HepG2 (cell line): ENCODE results near the gene ITGB1. TPM values are rescaled to one million over a fixed set of nuclear protein-coding genes. Genes with fewer than 3 reads are reported as not detected.

Source experiments
- AKAP8 ChIP-seq: sonication (generic); formaldehyde crosslinking; IDR thresholded peaks from 2 replicates; pipeline ENCODE4 v1.5.1; 2020; ENCODE audit warnings: mild to moderate bottlenecking, missing genetic modification reagents
- ATF2 ChIP-seq: sonication (generic); formaldehyde crosslinking; IDR thresholded peaks from 2 replicates; pipeline ENCODE4 v1.4.0; 2020; ENCODE audit warnings: missing genetic modification reagents
- CREBL2 ChIP-seq: sonication (generic); formaldehyde crosslinking; IDR thresholded peaks from 2 replicates; pipeline ENCODE4 v1.8.1; 2023; ENCODE audit warnings: missing genetic modification reagents, mild to moderate bottlenecking, borderline replicate concordance
- FOXA3 ChIP-seq: IDR thresholded peaks from 2 replicates; pipeline ENCODE4 v1.6.1; 2016; ENCODE audit warnings: missing genetic modification reagents, missing compliant biosample characterization
- NFIC ChIP-seq: IDR thresholded peaks from 2 replicates; pipeline ENCODE4 v1.6.1; 2012; ENCODE audit warnings: mild to moderate bottlenecking, low read length, inconsistent platforms
- NFKB2 ChIP-seq: sonication (generic); formaldehyde crosslinking; IDR thresholded peaks from 2 replicates; pipeline ENCODE4 v1.4.0; 2020; ENCODE audit warnings: missing genetic modification reagents, borderline replicate concordance
- PHF8 ChIP-seq: sonication (generic); formaldehyde crosslinking; IDR thresholded peaks from 2 replicates; pipeline ENCODE4 v1.5.0; 2020; ENCODE audit warnings: missing genetic modification reagents
- THAP9 ChIP-seq: sonication (generic); formaldehyde crosslinking; IDR thresholded peaks from 2 replicates; pipeline ENCODE4; 2020; ENCODE audit warnings: missing genetic modification reagents, mild to moderate bottlenecking, borderline replicate concordance
- TMF1 ChIP-seq: sonication (generic); formaldehyde crosslinking; IDR thresholded peaks from 2 replicates; pipeline ENCODE4 v1.8.1; 2022; ENCODE audit warnings: low read depth, missing genetic modification reagents
- TSC22D2 ChIP-seq: sonication (generic); formaldehyde crosslinking; IDR thresholded peaks from 2 replicates; pipeline ENCODE4 v1.5.1; 2020; ENCODE audit warnings: missing genetic modification reagents, mild to moderate bottlenecking, borderline replicate concordance
- U2AF1 ChIP-seq: fragments of 200-400 bp; formaldehyde crosslinking; optimal IDR thresholded peaks from 2 replicates; pipeline ENCODE3; 2017; ENCODE audit warnings: mild to moderate bottlenecking, low read depth, low read length
- ZBTB33 ChIP-seq: sonication (generic); formaldehyde crosslinking; IDR thresholded peaks from 2 replicates; pipeline ENCODE4 v1.4.0; 2020; ENCODE audit warnings: missing genetic modification reagents
- ZMYM3 ChIP-seq: sonication (generic); formaldehyde crosslinking; IDR thresholded peaks from 2 replicates; pipeline ENCODE4 v1.5.1; 2020; ENCODE audit warnings: mild to moderate bottlenecking, missing genetic modification reagents
- ZNF556 ChIP-seq: sonication (generic); formaldehyde crosslinking; IDR thresholded peaks from 2 replicates; pipeline ENCODE4 v1.4.0; 2020; ENCODE audit warnings: mild to moderate bottlenecking, missing genetic modification reagents, borderline replicate concordance
- polyA plus RNA-seq, 8 experiments: library from polyadenylated mRNA; depleted of rRNA in 3 of 8; stranded (reverse) in 7 of 8; unstranded in 1 of 8; fragments of >200 nt; fragmentation: Illumina TruSeq in 4 of 8; extraction: Trizol in 4 of 8; gene quantifications; 2 replicates each; pipeline versions ENCODE4 v1.2.1 to v1.2.3, GENCODE V29; 2011 to 2016; ENCODE audit warnings: low read depth in 4 of 8, missing spikeins in 1 of 8, mixed read lengths in 1 of 8; ENCODE audit not compliant: insufficient read depth in 1 of 8
- total RNA-seq, 5 experiments: library from RNA; depleted of rRNA; stranded (reverse); fragments of >200 nt; fragmentation: Illumina TruSeq; extraction: Trizol; gene quantifications; 2 replicates each; pipeline ENCODE4 v1.2.3, GENCODE V29; 2016; ENCODE audit warnings: low read depth in 1 of 5
- TF ChIP-seq, protein P1 (sequence below): sonication (generic); formaldehyde crosslinking; IDR thresholded peaks from 2 replicates; pipeline ENCODE4 v1.4.0; 2020; ENCODE audit warnings: missing genetic modification reagents
- TF ChIP-seq, protein P2 (sequence below): sonication (generic); formaldehyde crosslinking; IDR thresholded peaks from 2 replicates; pipeline ENCODE4 v1.4.0; 2020; ENCODE audit warnings: mild to moderate bottlenecking, missing genetic modification reagents

Gene ITGB1
- total and polyA plus RNA-seq, 2 of the 13 experiments (the other 11 are each of a cell fraction or from before 2014, with no cell fraction given) = 190 to 204 TPM

- TF ChIP-seq CREBL2 (CRISPR knock-in tag) = no peak
- TF ChIP-seq U2AF1 = peak; percentile 22
- 0 out of 2 replicates have a peak, but pooled peaks have one; percentile 27 for TF ChIP-seq TSC22D2
- TF ChIP-seq, protein P1, sequence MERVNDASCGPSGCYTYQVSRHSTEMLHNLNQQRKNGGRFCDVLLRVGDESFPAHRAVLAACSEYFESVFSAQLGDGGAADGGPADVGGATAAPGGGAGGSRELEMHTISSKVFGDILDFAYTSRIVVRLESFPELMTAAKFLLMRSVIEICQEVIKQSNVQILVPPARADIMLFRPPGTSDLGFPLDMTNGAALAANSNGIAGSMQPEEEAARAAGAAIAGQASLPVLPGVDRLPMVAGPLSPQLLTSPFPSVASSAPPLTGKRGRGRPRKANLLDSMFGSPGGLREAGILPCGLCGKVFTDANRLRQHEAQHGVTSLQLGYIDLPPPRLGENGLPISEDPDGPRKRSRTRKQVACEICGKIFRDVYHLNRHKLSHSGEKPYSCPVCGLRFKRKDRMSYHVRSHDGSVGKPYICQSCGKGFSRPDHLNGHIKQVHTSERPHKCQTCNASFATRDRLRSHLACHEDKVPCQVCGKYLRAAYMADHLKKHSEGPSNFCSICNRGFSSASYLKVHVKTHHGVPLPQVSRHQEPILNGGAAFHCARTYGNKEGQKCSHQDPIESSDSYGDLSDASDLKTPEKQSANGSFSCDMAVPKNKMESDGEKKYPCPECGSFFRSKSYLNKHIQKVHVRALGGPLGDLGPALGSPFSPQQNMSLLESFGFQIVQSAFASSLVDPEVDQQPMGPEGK (CRISPR knock-in tag) = peak; percentile 68
- TF ChIP-seq, protein P2, sequence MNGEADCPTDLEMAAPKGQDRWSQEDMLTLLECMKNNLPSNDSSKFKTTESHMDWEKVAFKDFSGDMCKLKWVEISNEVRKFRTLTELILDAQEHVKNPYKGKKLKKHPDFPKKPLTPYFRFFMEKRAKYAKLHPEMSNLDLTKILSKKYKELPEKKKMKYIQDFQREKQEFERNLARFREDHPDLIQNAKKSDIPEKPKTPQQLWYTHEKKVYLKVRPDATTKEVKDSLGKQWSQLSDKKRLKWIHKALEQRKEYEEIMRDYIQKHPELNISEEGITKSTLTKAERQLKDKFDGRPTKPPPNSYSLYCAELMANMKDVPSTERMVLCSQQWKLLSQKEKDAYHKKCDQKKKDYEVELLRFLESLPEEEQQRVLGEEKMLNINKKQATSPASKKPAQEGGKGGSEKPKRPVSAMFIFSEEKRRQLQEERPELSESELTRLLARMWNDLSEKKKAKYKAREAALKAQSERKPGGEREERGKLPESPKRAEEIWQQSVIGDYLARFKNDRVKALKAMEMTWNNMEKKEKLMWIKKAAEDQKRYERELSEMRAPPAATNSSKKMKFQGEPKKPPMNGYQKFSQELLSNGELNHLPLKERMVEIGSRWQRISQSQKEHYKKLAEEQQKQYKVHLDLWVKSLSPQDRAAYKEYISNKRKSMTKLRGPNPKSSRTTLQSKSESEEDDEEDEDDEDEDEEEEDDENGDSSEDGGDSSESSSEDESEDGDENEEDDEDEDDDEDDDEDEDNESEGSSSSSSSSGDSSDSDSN (CRISPR knock-in tag) = peak; percentile 82
- peak; percentile 56 for TF ChIP-seq FOXA3 (CRISPR knock-in tag)
- peak; percentile 50; the same call in 1 of the 2 replicates for TF ChIP-seq ZNF556
- TF ChIP-seq ATF2 = peak; percentile 48; the same call in 1 of the 2 replicates
- peak; percentile 49; the same call in 1 of the 2 replicates for TF ChIP-seq NFKB2
- TF ChIP-seq ZBTB33 (CRISPR knock-in tag) = no peak
- peak; percentile 43; the same call in 1 of the 2 replicates for TF ChIP-seq ZMYM3
- peak; percentile 74; the same call in 1 of the 2 replicates for TF ChIP-seq TMF1
- peak; percentile 61 for TF ChIP-seq PHF8 (CRISPR knock-in tag)
- peak; percentile 61; the same call in 1 of the 2 replicates for TF ChIP-seq THAP9 (CRISPR knock-in tag)
- TF ChIP-seq AKAP8 (CRISPR knock-in tag) = no peak
- TF ChIP-seq NFIC = no peak
Measured at GRCh38 chr10:32943854-32944661, 14.0 kb downstream of the ITGB1 start (continued).
